ENCODE results near the gene CTBP2. TPM values are rescaled to one million over a fixed set of nuclear protein-coding genes. Genes with fewer than 3 reads are reported as not detected.

Gene CTBP2
- total RNA-seq, 1 donor from 2014 or later: 73.0 TPM

DNA sequence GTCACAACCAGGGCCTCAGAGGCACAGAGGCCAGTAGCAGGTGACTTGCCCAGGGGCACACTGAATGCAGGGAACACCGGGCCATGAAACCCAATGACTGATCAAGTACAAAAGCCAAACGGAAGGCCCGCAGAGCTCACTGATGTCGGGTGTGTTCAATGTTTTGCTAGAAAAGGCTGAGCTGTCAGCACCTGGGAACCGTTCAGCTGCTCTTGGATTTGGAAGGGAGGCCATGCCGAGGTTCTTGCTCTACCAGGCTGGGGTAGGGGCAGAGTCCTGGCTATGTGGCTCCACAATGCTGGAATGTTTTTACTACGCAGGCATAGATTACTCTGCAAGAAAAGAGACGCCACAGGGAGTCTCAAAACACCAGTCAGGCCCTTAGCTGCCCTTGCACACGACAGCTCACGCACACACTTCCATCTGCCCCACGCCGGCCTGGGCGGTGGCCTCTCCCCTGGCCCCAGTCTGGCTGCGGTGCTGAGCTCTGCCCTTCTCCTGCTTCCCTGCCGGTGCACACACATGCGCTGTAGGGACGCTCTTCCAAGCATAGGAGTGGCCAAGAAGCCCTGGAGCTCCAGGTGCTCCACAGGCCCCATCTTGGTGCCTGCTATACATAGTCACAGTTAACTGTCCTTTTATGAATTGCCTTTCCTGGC, 138.5 kb downstream of the CTBP2 start:
- Histone ChIP-seq H3K36me3 (peaks cover 32% of the 10 kb centered on the region), H3K27ac (no peak overlapping the region), H3K27me3 (ENCODE audit: low read depth) (no peaks in the 10 kb centered on the region), H3K4me3 (no peak overlapping the region), H3K4me1 (peaks cover 53% of the 10 kb centered on the region), H3K9me3 (no peaks in the 10 kb centered on the region)
- intact Hi-C loops (cut with DNase I): no loop called here
- DNase-seq: peak; percentile 20
- ATAC-seq: no peak
- TF ChIP-seq, protein P1, sequence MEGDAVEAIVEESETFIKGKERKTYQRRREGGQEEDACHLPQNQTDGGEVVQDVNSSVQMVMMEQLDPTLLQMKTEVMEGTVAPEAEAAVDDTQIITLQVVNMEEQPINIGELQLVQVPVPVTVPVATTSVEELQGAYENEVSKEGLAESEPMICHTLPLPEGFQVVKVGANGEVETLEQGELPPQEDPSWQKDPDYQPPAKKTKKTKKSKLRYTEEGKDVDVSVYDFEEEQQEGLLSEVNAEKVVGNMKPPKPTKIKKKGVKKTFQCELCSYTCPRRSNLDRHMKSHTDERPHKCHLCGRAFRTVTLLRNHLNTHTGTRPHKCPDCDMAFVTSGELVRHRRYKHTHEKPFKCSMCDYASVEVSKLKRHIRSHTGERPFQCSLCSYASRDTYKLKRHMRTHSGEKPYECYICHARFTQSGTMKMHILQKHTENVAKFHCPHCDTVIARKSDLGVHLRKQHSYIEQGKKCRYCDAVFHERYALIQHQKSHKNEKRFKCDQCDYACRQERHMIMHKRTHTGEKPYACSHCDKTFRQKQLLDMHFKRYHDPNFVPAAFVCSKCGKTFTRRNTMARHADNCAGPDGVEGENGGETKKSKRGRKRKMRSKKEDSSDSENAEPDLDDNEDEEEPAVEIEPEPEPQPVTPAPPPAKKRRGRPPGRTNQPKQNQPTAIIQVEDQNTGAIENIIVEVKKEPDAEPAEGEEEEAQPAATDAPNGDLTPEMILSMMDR (IDR thresholded peaks at IDR 0.05): no peak

- no peak overlapping the region for H3K4me3 ChIP-seq
- no peaks in the 10 kb centered on the region for H3K27me3 ChIP-seq (ENCODE audit: low read depth)
- TF ChIP-seq, protein P1 (IDR thresholded peaks at IDR 0.05): no peak
- ATAC-seq (no peak), DNase-seq (peak; percentile 14)
- no peak overlapping the region for H3K27ac ChIP-seq
- H3K36me3 ChIP-seq: peaks cover 22% of the 10 kb centered on the region
- intact Hi-C loops (cut with DNase I): no loop called here
- H3K9me3 ChIP-seq: no peaks in the 10 kb centered on the region
- peaks cover 61% of the 10 kb centered on the region for H3K4me1 ChIP-seq
Observed at GRCh38 chr10:125020871-125021270, 139.5 kb downstream of the CTBP2 start.

- DNase-seq: peak; percentile 35
- peaks cover 20% of the 10 kb centered on the region for H3K36me3 ChIP-seq
- intact Hi-C loops (cut with DNase I): no loop called here
- H3K27me3 ChIP-seq (ENCODE audit: low read depth): no peaks in the 10 kb centered on the region
- H3K4me3 ChIP-seq: no peak overlapping the region
- no peak overlapping the region for H3K27ac ChIP-seq
- H3K4me1 ChIP-seq: peaks cover 62% of the 10 kb centered on the region
- TF ChIP-seq, protein P1 (IDR thresholded peaks at IDR 0.05): no peak
- H3K9me3 ChIP-seq: no peaks in the 10 kb centered on the region
- ATAC-seq: no peak
Observed at GRCh38 chr10:125020386-125020785, 140.0 kb downstream of the CTBP2 start.

GRCh38 chr10:125018576-125019143, 141.7 kb downstream of the CTBP2 start:
- H3K27ac ChIP-seq: no peak overlapping the region
- no peaks in the 10 kb centered on the region for H3K27me3 ChIP-seq (ENCODE audit: low read depth)
- peaks cover 12% of the 10 kb centered on the region for H3K36me3 ChIP-seq
- intact Hi-C loops (cut with DNase I): no loop called here
- no peaks in the 10 kb centered on the region for H3K9me3 ChIP-seq
- no peak for ATAC-seq
- no peak for DNase-seq
- TF ChIP-seq, protein P1 (IDR thresholded peaks at IDR 0.05): no peak
- H3K4me3 ChIP-seq: no peak overlapping the region
- H3K4me1 ChIP-seq: peaks cover 59% of the 10 kb centered on the region

DNA sequence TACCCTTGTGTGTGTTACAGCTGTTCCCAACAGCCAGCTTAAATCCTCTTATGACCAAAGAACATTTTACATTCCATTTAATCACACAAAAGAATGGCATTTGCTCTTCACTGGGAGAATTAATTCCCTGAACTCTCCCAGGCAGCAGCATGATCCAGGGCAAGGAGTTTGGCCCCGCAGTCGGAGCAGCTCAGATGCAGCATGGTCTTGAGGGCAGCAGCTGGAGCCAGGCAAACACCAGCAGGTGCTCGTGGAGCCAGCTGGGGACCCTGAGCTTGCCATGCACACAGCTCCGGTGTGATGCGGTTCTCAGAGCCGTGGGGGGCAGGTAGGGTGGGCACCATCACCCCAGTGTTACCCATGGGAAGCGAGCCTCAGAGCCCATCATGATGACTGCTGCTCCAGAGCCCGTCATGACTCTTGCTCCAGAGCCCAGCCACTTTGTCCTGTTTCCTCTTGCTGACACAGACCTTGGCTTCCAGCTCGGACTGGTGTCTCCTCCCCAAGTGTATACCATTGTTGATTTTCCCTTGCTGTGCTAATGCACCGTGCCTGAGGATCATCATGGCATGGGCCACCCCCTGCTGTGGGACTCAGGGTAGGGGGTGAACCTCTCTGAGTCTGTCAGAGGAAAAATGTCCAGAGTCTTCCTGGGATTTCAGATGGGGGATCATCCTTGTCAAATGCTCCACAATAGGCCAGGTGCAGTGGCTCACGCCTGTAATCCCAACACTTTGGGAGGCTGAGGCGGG, 142.6 kb downstream of the CTBP2 start:
- Histone ChIP-seq H3K27ac (no peak overlapping the region), H3K27me3 (ENCODE audit: low read depth) (no peaks in the 10 kb centered on the region), H3K9me3 (no peaks in the 10 kb centered on the region), H3K4me3 (no peak overlapping the region), H3K36me3 (peaks cover 2% of the 10 kb centered on the region), H3K4me1 (peaks cover 49% of the 10 kb centered on the region)
- TF ChIP-seq, protein P1 (IDR thresholded peaks at IDR 0.05): no peak
- no peak for ATAC-seq
- no peak for DNase-seq
- intact Hi-C loops (cut with DNase I): no loop called here

Data from lower lobe of right lung (tissue), 2 donors.